Esophagus muscularis mucosa (tissue), 4 donors: Measurements from ENCODE around the gene TMC4. TPM values are rescaled to one million over a fixed set of nuclear protein-coding genes. Genes with fewer than 3 reads are reported as not detected.
"Not testable (repeated sequence)": the region's sequence is repeated elsewhere in the genome, so short reads cannot be mapped to it uniquely, and the experiment has no call there.

Experiments used
- DNase-seq: peaks from one replicate; pipeline ENCODE4 v3.0.0-alpha.2; 2017; ENCODE audit errors: extremely low spot score
- H3K27ac ChIP-seq, 4 donors: fragments of 200-600 bp; sonication (generic); replicated peaks in 1 of 4; 1 replicate in 3 of 4; 2 replicates in 1 of 4; pipeline ENCODE4 v1.5.1; 2016 to 2019; ENCODE audit warnings: mild to moderate bottlenecking in 1 of 4
- H3K27me3 ChIP-seq, 4 donors: fragments of 200-600 bp; sonication (generic); one replicate each; pipeline versions ENCODE4 v1.5.1 to v1.6.0; 2016 to 2019
- H3K36me3 ChIP-seq, 4 donors: fragments of 200-600 bp; sonication (generic); one replicate each; pipeline ENCODE4 v1.5.1; 2016 to 2019
- H3K4me1 ChIP-seq, 4 donors: fragments of 200-600 bp; sonication (generic); one replicate each; pipeline ENCODE4 v1.5.1; 2016 to 2019
- H3K4me3 ChIP-seq, 4 donors: fragments of 200-600 bp; sonication (generic); 1 replicate in 2 of 4; 2 replicates in 2 of 4; pipeline ENCODE4 v1.5.1; 2016 to 2019; ENCODE audit warnings: mild to moderate bottlenecking in 4 of 4, moderate library complexity in 1 of 4
- H3K9me3 ChIP-seq, 4 donors: fragments of 200-600 bp; sonication (generic); 1 replicate in 3 of 4; 2 replicates in 1 of 4; pipeline ENCODE4 v1.5.1; 2016 to 2019
- CTCF ChIP-seq, 3 experiments: fragments of 200-600 bp in 2 of 3; fragments of 450-650 bp in 1 of 3; sonication (generic) in 2 of 3; IDR thresholded peaks; one replicate each; pipeline ENCODE4 v1.5.1; 2017 to 2019; ENCODE audit warnings: antibody characterized with exemption in 3 of 3, mild to moderate bottlenecking in 2 of 3, moderate library complexity in 1 of 3
- EP300 ChIP-seq: sonication (generic); formaldehyde crosslinking; IDR thresholded peaks from one replicate; pipeline ENCODE4 v1.6.1; 2017; ENCODE audit warnings: antibody characterized with exemption
- POLR2A ChIP-seq: fragments of 450-650 bp; IDR thresholded peaks from one replicate; pipeline ENCODE4 v1.6.1; 2017; ENCODE audit warnings: antibody characterized with exemption, moderate library complexity, mild to moderate bottlenecking, low read depth
- POLR2AphosphoS5 ChIP-seq, 2 donors: sonication (generic); formaldehyde crosslinking; IDR thresholded peaks; one replicate each; pipeline ENCODE4 v1.6.1; 2017; ENCODE audit warnings: antibody characterized with exemption in 2 of 2
- WGBS: methylation state at CpG from one replicate; pipeline ENCODE4 v1.1.5; 2018; 5-methylcytosine and 5-hydroxymethylcytosine counted together
- intact Hi-C: fragments of 100-400 bp; cut with DNase I; formaldehyde crosslinking; loops from one replicate; pipeline ENCODE4 v1.15.1; 2023
- total RNA-seq, 4 donors: library from RNA; depleted of rRNA; stranded (reverse); fragments of >200 nt; gene quantifications; one replicate each; pipeline versions ENCODE4 v1.1.0 to v1.2.1, GENCODE V29; 2016

Gene TMC4
- total RNA-seq, 4 donors from 2014 or later, result 0.26 to 0.98 (median 0.33) TPM; not detected in 1

GRCh38 chr19:54173951-54174834 is 1.2 kb upstream of the TMC4 start:
- no peak for TF ChIP-seq POLR2AphosphoS5 (IDR thresholded peaks at IDR 0.05)
- no peak for TF ChIP-seq POLR2A
- no peak for TF ChIP-seq EP300
- no peak for TF ChIP-seq CTCF (IDR thresholded peaks at IDR 0.05)
- H3K9me3 ChIP-seq, result no peaks in the 10 kb centered on the region
- intact Hi-C loops, result no loop called here
- no peak for DNase-seq
- peaks cover 0 to 18% (median 11%) of the 10 kb centered on the region in 4 donors for H3K36me3 ChIP-seq
- peaks cover 0 to 32% (median 7%) of the 10 kb centered on the region in 4 donors for H3K27me3 ChIP-seq
- H3K27ac ChIP-seq, result no peak overlapping the region
- no peak overlapping the region for H3K4me3 ChIP-seq
- H3K4me1 ChIP-seq, result peaks cover 0 to 9% (median 2%) of the 10 kb centered on the region in 4 donors
- WGBS, result 59% methylated on average over 13 of the region's 25 CpGs

- WGBS, result 52% methylated on average over 6 of the region's 15 CpGs
- TF ChIP-seq EP300, result no peak
- TF ChIP-seq POLR2A, result no peak
- TF ChIP-seq CTCF (IDR thresholded peaks at IDR 0.05), result no peak
- no peak for TF ChIP-seq POLR2AphosphoS5 (IDR thresholded peaks at IDR 0.05)
- DNase-seq, result no peak
- Histone ChIP-seq H3K4me3 (peak overlapping the region in 1 of 4 donors; percentile 4), H3K4me1 (peaks cover 1 to 12% (median 4%) of the 10 kb centered on the region in 4 donors), H3K27ac (no peak overlapping the region), H3K27me3 (peaks cover 0 to 33% (median 7%) of the 10 kb centered on the region in 4 donors), H3K36me3 (peaks cover 0 to 9% (median 7%) of the 10 kb centered on the region in 4 donors), H3K9me3 (no peaks in the 10 kb centered on the region)
- intact Hi-C loops, result no loop called here
Measured at GRCh38 chr19:54173359-54173699, 369 bp upstream of the TMC4 start.

- Histone ChIP-seq H3K4me1 (peaks cover 4 to 16% (median 8%) of the 10 kb centered on the region in 4 donors), H3K27me3 (peaks cover 0 to 47% (median 7%) of the 10 kb centered on the region in 4 donors)
- 81% methylated on average over 14 of the region's 23 CpGs for WGBS
- not testable (repeated sequence) for DNase-seq, H3K4me3 ChIP-seq, H3K36me3 ChIP-seq, H3K27ac ChIP-seq, H3K9me3 ChIP-seq
- intact Hi-C loops, result loop anchor here (2.0 kb wide), 1 partner anchor 59 kb away; no protein-coding TSS in a partner anchor
Measured at GRCh38 chr19:54171736-54172431, 1.1 kb downstream of the TMC4 start.

- Histone ChIP-seq H3K27me3 (peaks cover 0 to 67% (median 15%) of the 10 kb centered on the region in 4 donors), H3K4me3 (no peak overlapping the region), H3K4me1 (peaks cover 10 to 25% (median 15%) of the 10 kb centered on the region in 4 donors), H3K27ac (no peak overlapping the region), H3K36me3 (no peaks in the 10 kb centered on the region), H3K9me3 (no peaks in the 10 kb centered on the region)
- no peak for DNase-seq
- 82% methylated on average over 21 of the region's 21 CpGs for WGBS
- intact Hi-C loops, result loop anchor here (5.0 kb wide), 1 partner anchor 33 kb away; the partner anchor contains the start of gene RPS9
- TF ChIP-seq POLR2AphosphoS5 (IDR thresholded peaks at IDR 0.05) (no peak), POLR2A (no peak), EP300 (no peak), CTCF (IDR thresholded peaks at IDR 0.05) (no peak)
Measured at GRCh38 chr19:54169149-54169740, 3.7 kb downstream of the TMC4 start.
